Jurkat, Clone E6-1 (cell line): ENCODE measurements around the gene KIF26B.
"Not testable (repeated sequence)": the region's sequence is repeated elsewhere in the genome, so short reads cannot be mapped to it uniquely, and the experiment has no call there.

ENCODE experiments used
- DNase-seq: peaks from one replicate; pipeline ENCODE4 v3.0.0-alpha.2; 2011; ENCODE audit warnings: low read depth, low spot score
- H3K4me3 ChIP-seq: 2 replicates; pipeline ENCODE4 v1.5.1; 2011; ENCODE audit warnings: mild to moderate bottlenecking, low read length, control low read depth, moderate library complexity

Gene KIF26B

DNA sequence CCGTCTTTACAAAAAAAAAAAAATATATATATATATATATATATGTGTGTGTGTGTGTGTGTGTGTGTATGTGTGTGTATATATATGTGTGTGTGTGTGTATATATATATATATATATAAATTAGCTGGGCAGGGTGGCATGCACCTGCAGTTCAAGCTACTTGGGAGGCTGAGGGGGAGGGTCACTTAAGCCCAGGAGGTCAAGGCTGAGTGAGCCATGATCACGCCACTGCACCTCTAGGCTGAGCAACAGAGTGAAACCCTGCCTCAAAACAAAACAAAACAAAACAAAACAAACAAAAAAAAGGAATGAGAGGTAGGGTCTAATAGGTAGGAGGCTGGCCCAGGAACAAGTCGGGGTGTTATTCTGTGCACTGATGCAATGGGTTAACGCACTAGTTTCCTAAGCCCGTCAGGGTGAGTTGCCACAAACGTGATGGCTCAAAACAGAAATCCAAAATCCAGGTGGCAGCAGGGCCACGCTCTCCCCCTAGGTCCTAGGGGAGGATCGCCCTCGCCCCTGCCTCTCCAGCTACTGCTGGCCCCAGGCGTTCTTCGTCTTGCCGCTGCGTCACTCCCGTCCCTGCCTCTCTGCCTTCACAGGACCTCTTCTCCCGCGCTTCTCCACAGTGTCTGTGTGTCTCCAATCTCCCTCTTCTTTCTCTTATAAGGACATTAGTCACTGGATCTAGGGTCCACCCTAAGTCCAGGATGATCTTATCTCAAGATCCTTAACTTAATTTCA, 24.3 kb upstream of the KIF26B start:
- not testable (repeated sequence) for H3K4me3 ChIP-seq, DNase-seq

GRCh38 chr1:245131026-245131393, 23.8 kb upstream of the KIF26B start:
- no peak for DNase-seq
- H3K4me3 ChIP-seq = no peak overlapping the region

DNA sequence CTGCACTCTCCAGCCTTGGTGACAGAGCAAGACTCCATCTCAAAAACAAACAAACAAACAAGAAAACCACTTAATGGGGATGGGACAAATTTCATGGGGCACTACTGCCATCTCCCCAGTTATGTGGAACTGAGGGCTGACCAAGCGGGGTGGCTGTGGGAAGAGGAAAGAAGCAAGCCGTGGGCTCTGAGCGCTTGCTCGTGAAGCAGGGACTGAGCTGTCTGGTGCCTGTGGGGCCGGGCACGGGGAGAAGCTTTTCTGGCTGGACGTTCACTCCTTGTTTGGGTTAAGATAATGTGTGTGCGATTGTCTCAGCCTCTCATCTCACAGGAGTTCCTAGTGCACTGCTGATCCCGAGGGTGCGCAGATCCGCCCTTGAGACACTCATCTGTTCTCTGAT, 22.0 kb upstream of the KIF26B start:
- no peak overlapping the region for H3K4me3 ChIP-seq
- DNase-seq = no peak

DNA sequence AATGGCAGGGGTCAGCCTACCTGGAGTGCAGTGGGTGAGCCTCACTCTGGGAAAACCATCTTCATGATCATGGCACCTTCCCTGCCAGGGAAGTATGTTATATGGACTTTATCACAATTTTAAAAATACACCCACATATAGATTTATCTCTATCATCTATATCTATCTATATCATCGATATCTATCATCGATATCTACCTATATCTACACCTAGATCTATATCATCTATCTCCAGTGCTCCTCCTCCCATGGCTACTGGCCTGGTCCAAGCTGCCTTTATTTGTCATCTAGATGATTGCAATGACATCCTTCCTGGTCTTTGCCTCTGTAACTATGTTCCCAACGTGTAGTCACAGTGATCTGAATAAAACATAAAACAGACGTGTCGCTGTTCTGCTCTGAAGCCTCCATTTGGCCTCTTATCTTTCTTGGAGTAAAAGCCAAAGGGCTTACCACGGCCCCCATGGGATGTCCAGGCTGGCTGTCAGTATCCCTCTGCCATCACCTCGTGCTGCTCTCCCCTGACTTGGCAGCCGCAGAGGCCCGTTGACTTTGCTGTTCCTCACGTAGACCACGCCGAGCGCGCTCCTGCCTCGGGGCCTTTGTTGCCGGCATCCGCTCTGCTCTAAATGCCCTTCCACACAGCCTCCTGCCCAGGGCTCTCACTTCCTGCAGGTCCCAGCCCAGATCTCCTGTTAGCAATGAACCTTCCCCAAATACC, 20.6 kb upstream of the KIF26B start:
- DNase-seq = no peak
- H3K4me3 ChIP-seq = no peak overlapping the region

DNA sequence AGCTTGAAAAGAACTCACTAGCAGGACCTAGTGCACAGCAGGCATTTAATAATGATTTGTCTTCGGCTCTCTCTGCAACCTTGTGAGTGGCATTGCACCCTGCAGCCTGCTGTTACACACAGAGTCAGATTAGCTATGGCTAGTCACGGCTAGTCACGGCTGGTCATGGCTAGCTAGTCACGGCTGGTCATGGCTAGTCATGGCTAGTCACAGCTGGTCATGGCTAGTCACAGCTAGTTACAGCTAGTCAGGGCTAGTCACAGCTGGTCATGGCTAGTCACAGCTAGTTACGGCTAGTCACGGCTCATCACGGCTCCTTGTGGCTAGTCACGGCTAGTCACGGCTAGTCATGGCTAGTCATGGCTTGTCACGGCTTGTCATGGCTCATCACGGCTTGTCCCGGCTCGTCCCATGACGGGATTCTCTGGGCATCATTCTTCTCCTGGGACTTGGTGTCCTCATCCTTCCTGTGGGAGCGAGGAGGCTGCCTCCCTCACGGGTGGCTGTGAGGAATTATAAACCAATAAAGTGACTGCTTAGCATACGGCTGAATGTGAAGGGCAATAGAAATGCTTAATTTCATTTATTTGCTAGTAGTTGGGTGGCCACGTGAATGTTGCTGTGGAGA, 12.5 kb upstream of the KIF26B start:
- no peak overlapping the region for H3K4me3 ChIP-seq
- no peak for DNase-seq

DNA sequence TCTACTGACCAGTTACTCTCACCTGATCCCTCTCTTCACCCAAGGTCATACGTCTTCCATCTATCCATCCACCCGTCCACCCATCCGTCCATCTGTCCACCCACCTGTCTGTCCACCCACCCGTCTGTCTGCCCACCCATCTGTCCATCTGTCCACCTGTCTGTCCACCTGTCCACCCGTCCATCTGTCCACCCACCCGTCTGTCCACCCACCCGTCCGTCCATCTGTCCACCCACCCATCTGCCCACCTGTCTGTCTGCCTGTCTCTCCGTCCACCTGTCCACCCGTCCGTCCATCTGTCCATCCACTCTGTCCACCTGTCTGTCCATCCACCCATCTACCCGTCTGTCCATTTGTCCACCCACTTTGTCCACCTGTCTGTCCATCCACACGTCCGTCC, 11.8 kb upstream of the KIF26B start:
- no peak overlapping the region for H3K4me3 ChIP-seq
- DNase-seq = no peak

DNA sequence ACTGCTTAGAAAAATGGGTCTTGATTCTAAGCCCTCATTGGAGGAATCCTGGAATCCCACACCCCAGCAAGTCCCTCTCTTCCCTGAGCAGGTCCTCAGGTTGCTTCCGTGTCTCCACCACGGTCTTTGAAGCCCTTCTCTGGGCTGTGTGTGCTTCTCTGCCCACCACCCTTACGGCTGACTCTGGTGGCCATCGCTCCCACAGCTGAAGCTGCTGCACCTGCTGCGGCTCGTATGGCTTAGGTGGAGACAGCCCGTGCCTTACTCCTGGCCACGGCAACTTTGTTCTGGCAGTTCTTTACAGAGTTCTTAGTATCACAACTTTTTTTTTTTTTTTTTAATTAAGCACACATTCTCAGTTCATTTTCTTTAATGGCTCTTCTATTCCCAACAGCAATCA, 10.9 kb upstream of the KIF26B start:
- DNase-seq = no peak
- no peak overlapping the region for H3K4me3 ChIP-seq

DNA sequence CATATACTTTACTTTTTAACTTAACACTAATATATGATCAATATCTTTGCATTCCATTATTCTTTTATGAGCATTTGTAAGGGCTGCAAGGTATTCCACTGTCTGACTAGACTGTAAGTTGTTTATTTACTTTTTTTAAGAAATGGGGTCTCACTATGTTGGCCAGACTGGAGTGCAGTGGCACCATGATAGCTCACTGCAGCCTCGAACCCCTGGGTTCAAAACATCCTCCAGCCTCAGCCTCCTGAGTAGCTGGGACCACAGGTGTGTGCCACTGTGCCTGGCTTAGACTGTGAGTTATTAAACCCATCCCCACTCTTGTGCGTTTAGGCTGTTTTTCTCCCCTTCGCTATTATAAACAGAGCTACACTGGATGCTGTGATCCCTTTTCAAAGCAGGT, 6.7 kb upstream of the KIF26B start:
- H3K4me3 ChIP-seq = no peak overlapping the region
- no peak for DNase-seq

GRCh38 chr1:245148861-245149260, 5.9 kb upstream of the KIF26B start:
- DNase-seq = no peak
- no peak overlapping the region for H3K4me3 ChIP-seq

- H3K4me3 ChIP-seq = peak overlapping the region; percentile 31
- peak; percentile 69 for DNase-seq
Measured at GRCh38 chr1:245153081-245153551, 1.7 kb upstream of the KIF26B start.

DNA sequence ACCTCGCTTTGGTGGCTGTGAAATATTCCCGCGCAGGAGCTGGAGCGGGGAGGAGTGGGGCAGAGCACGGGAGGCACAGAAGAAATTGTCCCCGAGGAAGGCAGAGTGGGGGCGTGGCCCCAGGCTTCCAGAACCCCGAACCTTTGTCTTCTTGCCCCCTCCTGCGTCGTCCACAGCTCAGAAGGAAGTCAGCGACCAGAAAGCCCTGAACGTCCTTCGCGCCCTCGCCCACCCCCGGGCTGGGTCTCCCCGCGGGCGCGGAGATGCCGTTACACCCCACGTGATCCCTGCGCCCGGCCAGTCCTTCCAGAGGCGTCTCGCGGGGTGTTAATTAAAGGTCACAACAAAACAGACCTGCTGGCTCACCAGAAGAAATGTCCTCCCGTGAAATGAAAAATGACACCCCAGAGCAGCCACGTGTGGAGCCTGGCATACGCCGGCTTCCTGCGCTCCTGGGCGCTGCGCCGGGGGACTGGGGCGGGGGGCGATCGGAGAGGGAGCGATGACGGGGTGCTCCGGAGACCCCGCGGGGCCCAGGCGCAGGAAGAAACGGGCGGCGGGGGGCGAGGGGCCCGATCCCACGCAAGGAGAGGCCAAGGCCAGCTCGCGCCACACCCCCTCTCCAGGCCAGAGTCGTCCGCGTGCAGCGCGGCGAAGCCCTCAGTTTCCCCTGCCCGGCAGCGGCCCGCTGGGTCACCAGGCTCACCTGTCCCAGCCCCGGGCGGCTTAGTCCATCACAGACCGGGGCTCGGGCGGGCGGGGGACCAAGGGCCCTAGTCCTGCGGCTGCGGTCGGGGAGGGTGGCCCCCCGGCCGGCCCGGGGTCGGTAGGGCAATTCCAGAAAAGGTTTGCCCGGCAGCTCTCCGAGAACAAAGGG, 995 bp upstream of the KIF26B start:
- no peak for DNase-seq
- peak overlapping the region; percentile 31 for H3K4me3 ChIP-seq

- DNase-seq = no peak
- no peak overlapping the region for H3K4me3 ChIP-seq
Measured at GRCh38 chr1:245155272-245156040, 671 bp downstream of the KIF26B start.

DNA sequence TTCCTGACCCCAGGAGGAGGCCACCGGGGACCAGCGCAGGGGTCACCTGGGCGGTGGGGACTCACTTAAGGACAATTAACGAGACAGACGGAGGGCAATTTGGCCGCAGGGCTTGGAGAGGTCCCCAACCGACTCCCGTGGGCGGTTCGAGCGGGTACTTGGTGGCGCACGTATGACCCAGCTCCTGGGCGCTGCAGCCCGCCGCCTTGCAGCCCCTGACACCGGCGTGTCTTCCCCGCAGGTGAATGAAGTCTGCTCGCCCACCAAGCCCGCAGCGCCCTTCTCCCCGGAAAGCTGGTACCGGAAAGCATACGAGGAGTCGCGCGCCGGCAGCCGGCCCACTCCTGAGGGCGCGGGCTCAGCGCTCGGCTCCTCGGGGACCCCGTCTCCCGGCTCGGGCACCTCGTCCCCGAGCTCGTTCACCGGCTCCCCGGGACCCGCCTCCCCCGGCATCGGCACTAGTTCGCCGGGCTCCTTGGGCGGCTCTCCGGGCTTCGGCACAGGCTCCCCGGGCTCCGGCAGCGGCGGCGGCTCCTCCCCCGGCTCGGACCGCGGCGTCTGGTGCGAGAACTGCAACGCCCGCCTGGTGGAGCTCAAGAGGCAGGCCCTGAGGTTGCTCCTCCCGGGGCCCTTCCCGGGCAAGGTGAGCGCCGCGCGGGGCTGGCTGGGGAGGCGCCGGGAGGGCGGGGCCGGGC, 1.4 kb downstream of the KIF26B start:
- DNase-seq = peak; percentile 50

DNA sequence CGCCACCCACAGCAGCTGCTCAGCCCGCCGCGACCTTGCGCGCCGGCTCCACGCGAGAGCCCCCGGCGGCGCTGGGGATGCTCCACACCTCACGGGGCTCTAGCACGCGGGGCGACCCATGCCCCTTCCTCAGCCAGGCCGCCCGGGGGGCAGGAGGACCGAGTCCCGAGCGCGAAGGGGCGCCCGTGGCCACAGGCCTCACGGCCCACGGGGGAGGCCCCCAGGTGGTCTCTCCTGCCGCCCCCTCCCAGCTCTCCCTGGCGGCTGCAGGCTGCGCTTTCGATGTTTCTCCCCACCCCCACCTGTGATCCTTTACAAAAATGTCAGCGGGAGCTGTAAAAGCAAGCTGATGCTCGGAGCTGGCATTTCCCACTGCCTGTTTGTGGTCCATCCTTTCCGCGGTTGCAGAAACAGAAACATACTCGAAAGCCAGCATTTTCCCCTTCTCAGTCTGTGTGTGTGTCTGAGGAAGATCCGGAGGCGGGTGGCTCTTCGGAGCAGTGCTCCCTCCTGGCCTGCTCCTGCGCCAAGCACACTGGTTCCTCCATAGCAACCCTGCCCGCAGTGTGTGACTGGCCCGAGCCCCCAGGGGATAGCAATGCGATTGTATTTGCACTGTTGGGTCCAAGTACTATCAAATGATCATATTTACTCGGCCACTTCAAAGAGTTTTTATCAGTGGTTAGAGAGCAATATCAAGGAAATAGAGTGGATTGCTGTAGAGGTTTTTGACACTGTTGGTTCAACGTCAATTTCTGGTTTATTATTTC, 2.1 kb downstream of the KIF26B start:
- DNase-seq = no peak
- peak overlapping the region; percentile 43 for H3K4me3 ChIP-seq

More for the DNA sequence above, 1.4 kb downstream of the KIF26B start:
- H3K4me3 ChIP-seq = peak overlapping the region; percentile 43

GRCh38 chr1:245158913-245159312, 4.1 kb downstream of the KIF26B start:
- no peak for DNase-seq
- H3K4me3 ChIP-seq = no peak overlapping the region

- no peak overlapping the region for H3K4me3 ChIP-seq
- no peak for DNase-seq
Measured at GRCh38 chr1:245160288-245160687, 5.5 kb downstream of the KIF26B start.

DNA sequence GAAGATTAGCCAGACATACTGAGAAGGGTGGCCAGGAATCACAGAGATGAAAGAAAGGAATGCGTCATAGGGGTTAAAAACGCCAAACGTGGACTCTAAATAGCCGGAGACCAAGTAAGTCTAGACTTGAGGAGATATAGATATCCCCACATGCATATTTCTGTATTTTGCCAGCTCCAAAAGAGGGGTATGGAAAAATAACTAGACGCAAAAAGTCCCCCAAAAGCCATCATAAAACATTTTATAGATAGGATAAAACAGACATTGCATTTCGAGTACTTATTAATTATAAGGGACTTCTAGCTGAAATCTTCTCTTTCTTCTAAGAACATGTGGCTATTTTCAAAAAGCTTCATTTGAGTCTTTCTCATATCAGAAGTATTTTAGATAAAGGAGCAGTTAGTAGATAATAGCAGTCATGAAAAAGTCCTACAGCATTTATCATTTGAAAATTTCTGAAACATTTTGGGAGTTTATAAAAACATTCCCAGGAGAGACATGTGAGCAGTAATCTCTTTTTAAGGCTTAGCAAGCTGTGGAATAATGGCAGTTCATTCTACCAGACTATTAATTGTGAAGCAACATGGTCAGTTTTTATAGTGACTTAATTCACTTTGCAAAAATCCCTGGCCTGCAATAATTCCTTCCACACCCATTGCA, 6.1 kb downstream of the KIF26B start:
- no peak overlapping the region for H3K4me3 ChIP-seq
- no peak for DNase-seq
